GM12892 (cell line): ENCODE measurements around the gene LYPD6.

Source experiments
- POLR2A ChIP-seq: IDR thresholded peaks from 2 replicates; pipeline ENCODE4 v1.6.1; 2011; ENCODE audit warnings: low read depth, low read length, control low read depth
- POLR2AphosphoS5 ChIP-seq: IDR thresholded peaks from 2 replicates; pipeline ENCODE4 v1.6.1; 2011; ENCODE audit warnings: low read depth, low read length, control low read depth
- TAF1 ChIP-seq: IDR thresholded peaks from 2 replicates; pipeline ENCODE4 v1.6.1; 2011; ENCODE audit warnings: low read depth, mild to moderate bottlenecking, control low read depth, low read length, borderline replicate concordance

- TF ChIP-seq POLR2AphosphoS5 (no peak), POLR2A (no peak), TAF1 (no peak)
Measured at GRCh38 chr2:149463328-149464002, 133.1 kb downstream of the LYPD6 start.
